Measurements from ENCODE around the gene RIPOR2. TPM values are rescaled to one million over a fixed set of nuclear protein-coding genes. Genes with fewer than 3 reads are reported as not detected.

The RIPOR2 gene
- total RNA-seq, 4 donors from 2014 or later = 8.8 to 27.0 (median 19.0) TPM

GRCh38 chr6:24840187-24840586 is 95.6 kb downstream of the RIPOR2 start:
- DNase-seq (ENCODE audit: low spot score in 2 of 2) = no peak
- Histone ChIP-seq H3K27ac (no peak overlapping the region), H3K9me3 (no peaks in the 10 kb centered on the region), H3K27me3 (no peaks in the 10 kb centered on the region), H3K4me3 (no peak overlapping the region), H3K4me1 (peaks cover 0 to 14% (median 3%) of the 10 kb centered on the region in 4 donors), H3K36me3 (peaks cover 0 to 15% (median 0%) of the 10 kb centered on the region in 3 donors)
- WGBS, 2 donors = 75 to 90% methylated on average over 2 of the region's 2 CpGs
- TF ChIP-seq EP300 (IDR thresholded peaks at IDR 0.05) = no peak
- TF ChIP-seq CTCF (IDR thresholded peaks at IDR 0.05) = no peak
- TF ChIP-seq POLR2A (IDR thresholded peaks at IDR 0.05) = no peak

GRCh38 chr6:24838994-24839393 is 96.8 kb downstream of the RIPOR2 start:
- Histone ChIP-seq H3K36me3 (peaks cover 0 to 15% (median 0%) of the 10 kb centered on the region in 3 donors), H3K27ac (peak overlapping the region in 2 of 4 donors; percentile 57 to 74), H3K9me3 (no peaks in the 10 kb centered on the region), H3K27me3 (no peaks in the 10 kb centered on the region), H3K4me1 (peaks cover 0 to 26% (median 3%) of the 10 kb centered on the region in 4 donors), H3K4me3 (no peak overlapping the region)
- WGBS, 2 donors = 90 to 96% methylated on average over 5 of the region's 5 CpGs
- TF ChIP-seq EP300 (IDR thresholded peaks at IDR 0.05) = no peak
- no peak for TF ChIP-seq CTCF (IDR thresholded peaks at IDR 0.05)
- TF ChIP-seq POLR2A (IDR thresholded peaks at IDR 0.05) = no peak
- DNase-seq (ENCODE audit: low spot score in 2 of 2) = no peak

GRCh38 chr6:24838081-24838480 is 97.7 kb downstream of the RIPOR2 start:
- TF ChIP-seq EP300 (IDR thresholded peaks at IDR 0.05) (peak in 1 of 2 donors; percentile 50), POLR2A (IDR thresholded peaks at IDR 0.05) (no peak), CTCF (IDR thresholded peaks at IDR 0.05) (no peak)
- Histone ChIP-seq H3K36me3 (peaks cover 0 to 14% (median 0%) of the 10 kb centered on the region in 3 donors), H3K9me3 (no peaks in the 10 kb centered on the region), H3K4me3 (no peak overlapping the region), H3K27me3 (no peaks in the 10 kb centered on the region), H3K4me1 (peaks cover 0 to 27% (median 3%) of the 10 kb centered on the region in 4 donors), H3K27ac (peak overlapping the region in 2 of 4 donors; percentile 74 to 83)
- WGBS, 2 donors = 77 to 78% methylated on average over 3 of the region's 3 CpGs
- peak in 1 of 2 donors; percentile 57 for DNase-seq (ENCODE audit: low spot score in 2 of 2)

- H3K27ac ChIP-seq = peak overlapping the region in 3 of 4 donors; percentile 26 to 83 (median 74)
- 31 to 50% methylated on average over 2 of the region's 2 CpGs for WGBS, 2 donors
- no peaks in the 10 kb centered on the region for H3K36me3 ChIP-seq
- TF ChIP-seq POLR2A (IDR thresholded peaks at IDR 0.05) (no peak), EP300 (IDR thresholded peaks at IDR 0.05) (peak; percentile 37 to 64), CTCF (IDR thresholded peaks at IDR 0.05) (no peak)
- H3K9me3 ChIP-seq = no peaks in the 10 kb centered on the region
- peak in 1 of 2 donors; percentile 61 for DNase-seq (ENCODE audit: low spot score in 2 of 2)
- no peak overlapping the region for H3K4me3 ChIP-seq
- no peaks in the 10 kb centered on the region for H3K27me3 ChIP-seq
- peaks cover 0 to 35% (median 7%) of the 10 kb centered on the region in 4 donors for H3K4me1 ChIP-seq
Observed at GRCh38 chr6:24836109-24836508, 99.7 kb downstream of the RIPOR2 start.

GRCh38 chr6:24833711-24834386 is 101.9 kb downstream of the RIPOR2 start:
- Histone ChIP-seq H3K36me3 (no peaks in the 10 kb centered on the region), H3K9me3 (no peaks in the 10 kb centered on the region), H3K27ac (peak overlapping the region in 3 of 4 donors; percentile 34 to 83 (median 74)), H3K4me1 (peaks cover 0 to 39% (median 7%) of the 10 kb centered on the region in 4 donors), H3K27me3 (no peaks in the 10 kb centered on the region), H3K4me3 (no peak overlapping the region)
- WGBS, 2 donors = 54 to 61% methylated on average over 4 of the region's 4 CpGs
- TF ChIP-seq EP300 (IDR thresholded peaks at IDR 0.05) (no peak), CTCF (IDR thresholded peaks at IDR 0.05) (no peak), POLR2A (IDR thresholded peaks at IDR 0.05) (no peak)
- DNase-seq (ENCODE audit: low spot score in 2 of 2) = no peak

Data from tibial nerve (tissue), 4 donors.